Measurements from ENCODE around the gene ACD.

- no peak for TF ChIP-seq CTCF (IDR thresholded peaks at IDR 0.05 in 4 of 5, conservative IDR thresholded peaks at IDR 0.05 in 1 of 5)
- TF ChIP-seq POLR2A (IDR thresholded peaks at IDR 0.05), result no peak
These were observed 6.2 kb downstream of the ACD start for GRCh38 chr16:67653789-67654402.

Measured in gastrocnemius medialis (tissue), 4 donors.